Measurements from ENCODE around the gene AP3D1.

The AP3D1 gene

GRCh38 chr19:2057484-2058469 lies 93.6 kb downstream of the AP3D1 start:
- Histone ChIP-seq H3K9ac (no peak overlapping the region), H3K36me3 (ENCODE audit: insufficient read depth) (no peaks in the 10 kb centered on the region), H3K4me3 (IDR thresholded peaks at IDR 0.05; ENCODE audit: insufficient read depth, low read depth, low read length) (no peak overlapping the region), H2AFZ (ENCODE audit: low read depth) (no peak overlapping the region), H3K79me2 (ENCODE audit: insufficient read depth, low read depth) (no peaks in the 10 kb centered on the region), H4K20me1 (ENCODE audit: insufficient read depth) (no peaks in the 10 kb centered on the region), H3K27ac (no peak overlapping the region), H3K27me3 (ENCODE audit: insufficient read depth, low read depth) (no peaks in the 10 kb centered on the region), H3K4me1 (ENCODE audit: low read depth, poor library complexity, severe bottlenecking) (peaks cover 27% of the 10 kb centered on the region), H3K4me2 (no peak overlapping the region)
- no peak for TF ChIP-seq CTCF (conservative IDR thresholded peaks at IDR 0.05; ENCODE audit: low read depth, low read length)

- no peak overlapping the region for H3K27ac ChIP-seq
- no peak overlapping the region for H3K4me3 ChIP-seq (IDR thresholded peaks at IDR 0.05; ENCODE audit: insufficient read depth, low read depth, low read length)
- H3K9ac ChIP-seq, result no peak overlapping the region
- peaks cover 26% of the 10 kb centered on the region for H3K4me1 ChIP-seq (ENCODE audit: low read depth, poor library complexity, severe bottlenecking)
- no peak overlapping the region for H2AFZ ChIP-seq (ENCODE audit: low read depth)
- H3K36me3 ChIP-seq (ENCODE audit: insufficient read depth), result no peaks in the 10 kb centered on the region
- TF ChIP-seq CTCF (conservative IDR thresholded peaks at IDR 0.05; ENCODE audit: low read depth, low read length), result no peak
- H3K27me3 ChIP-seq (ENCODE audit: insufficient read depth, low read depth), result no peaks in the 10 kb centered on the region
- no peaks in the 10 kb centered on the region for H3K79me2 ChIP-seq (ENCODE audit: insufficient read depth, low read depth)
- no peak overlapping the region for H3K4me2 ChIP-seq
- H4K20me1 ChIP-seq (ENCODE audit: insufficient read depth), result no peaks in the 10 kb centered on the region
Measured at GRCh38 chr19:2056837-2057192, 94.6 kb downstream of the AP3D1 start.

GRCh38 chr19:2055931-2056836 lies 95.2 kb downstream of the AP3D1 start:
- peaks cover 32% of the 10 kb centered on the region for H3K4me1 ChIP-seq (ENCODE audit: low read depth, poor library complexity, severe bottlenecking)

More at GRCh38 chr19:2055931-2056836, 95.2 kb downstream of the AP3D1 start:
- Histone ChIP-seq H3K4me3 (IDR thresholded peaks at IDR 0.05; ENCODE audit: insufficient read depth, low read depth, low read length) (no peak overlapping the region), H3K36me3 (ENCODE audit: insufficient read depth) (no peaks in the 10 kb centered on the region), H3K27me3 (ENCODE audit: insufficient read depth, low read depth) (no peaks in the 10 kb centered on the region), H2AFZ (ENCODE audit: low read depth) (no peak overlapping the region), H3K27ac (no peak overlapping the region), H3K79me2 (ENCODE audit: insufficient read depth, low read depth) (no peaks in the 10 kb centered on the region), H4K20me1 (ENCODE audit: insufficient read depth) (no peaks in the 10 kb centered on the region), H3K4me2 (no peak overlapping the region), H3K9ac (no peak overlapping the region)
- TF ChIP-seq CTCF (conservative IDR thresholded peaks at IDR 0.05; ENCODE audit: low read depth, low read length), result no peak
